Measurements from ENCODE around the gene YPEL4.

The YPEL4 gene

DNA sequence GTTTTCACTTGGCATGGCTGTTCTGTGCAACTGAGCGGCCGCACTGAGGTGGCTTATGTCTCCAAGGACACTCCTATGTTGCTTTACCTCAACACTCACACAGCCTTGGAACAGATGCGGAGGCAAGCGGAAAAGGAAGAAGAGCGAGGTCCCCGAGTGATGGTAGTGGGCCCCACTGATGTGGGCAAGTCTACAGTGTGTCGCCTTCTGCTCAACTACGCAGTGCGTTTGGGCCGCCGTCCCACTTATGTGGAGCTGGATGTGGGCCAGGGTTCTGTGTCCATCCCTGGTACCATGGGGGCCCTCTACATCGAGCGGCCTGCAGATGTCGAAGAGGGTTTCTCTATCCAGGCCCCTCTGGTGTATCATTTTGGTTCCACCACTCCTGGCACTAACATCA is 10.0 kb upstream of the YPEL4 start:
- TF ChIP-seq TCF12 (IDR thresholded peaks at IDR 0.05; ENCODE audit: low read depth) (no peak), EP300 (IDR thresholded peaks at IDR 0.05; ENCODE audit: borderline replicate concordance) (no peak)

DNA sequence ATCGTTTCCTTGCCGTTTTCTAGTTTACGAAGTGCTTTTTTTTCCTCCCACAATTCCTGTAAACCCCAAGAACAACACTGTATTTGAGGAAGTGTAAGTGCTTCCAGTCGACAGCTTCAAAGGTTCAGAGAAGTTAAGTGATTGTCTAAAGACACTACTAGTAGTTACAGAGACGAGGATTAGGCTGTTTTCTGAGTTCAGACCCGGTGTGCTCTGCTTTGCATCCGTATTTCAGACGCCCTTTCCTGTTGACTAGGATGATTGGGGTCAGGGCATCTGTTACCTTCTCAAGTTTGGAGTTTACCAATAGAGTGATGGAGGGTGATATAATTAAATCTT is 8.3 kb upstream of the YPEL4 start:
- TF ChIP-seq TCF12 (IDR thresholded peaks at IDR 0.05; ENCODE audit: low read depth) (no peak), TEAD4 (IDR thresholded peaks at IDR 0.05) (no peak), ZBTB7A (IDR thresholded peaks at IDR 0.05; ENCODE audit: low read depth) (no peak), CEBPB (IDR thresholded peaks at IDR 0.05) (no peak)
- TF ChIP-seq, protein P1, sequence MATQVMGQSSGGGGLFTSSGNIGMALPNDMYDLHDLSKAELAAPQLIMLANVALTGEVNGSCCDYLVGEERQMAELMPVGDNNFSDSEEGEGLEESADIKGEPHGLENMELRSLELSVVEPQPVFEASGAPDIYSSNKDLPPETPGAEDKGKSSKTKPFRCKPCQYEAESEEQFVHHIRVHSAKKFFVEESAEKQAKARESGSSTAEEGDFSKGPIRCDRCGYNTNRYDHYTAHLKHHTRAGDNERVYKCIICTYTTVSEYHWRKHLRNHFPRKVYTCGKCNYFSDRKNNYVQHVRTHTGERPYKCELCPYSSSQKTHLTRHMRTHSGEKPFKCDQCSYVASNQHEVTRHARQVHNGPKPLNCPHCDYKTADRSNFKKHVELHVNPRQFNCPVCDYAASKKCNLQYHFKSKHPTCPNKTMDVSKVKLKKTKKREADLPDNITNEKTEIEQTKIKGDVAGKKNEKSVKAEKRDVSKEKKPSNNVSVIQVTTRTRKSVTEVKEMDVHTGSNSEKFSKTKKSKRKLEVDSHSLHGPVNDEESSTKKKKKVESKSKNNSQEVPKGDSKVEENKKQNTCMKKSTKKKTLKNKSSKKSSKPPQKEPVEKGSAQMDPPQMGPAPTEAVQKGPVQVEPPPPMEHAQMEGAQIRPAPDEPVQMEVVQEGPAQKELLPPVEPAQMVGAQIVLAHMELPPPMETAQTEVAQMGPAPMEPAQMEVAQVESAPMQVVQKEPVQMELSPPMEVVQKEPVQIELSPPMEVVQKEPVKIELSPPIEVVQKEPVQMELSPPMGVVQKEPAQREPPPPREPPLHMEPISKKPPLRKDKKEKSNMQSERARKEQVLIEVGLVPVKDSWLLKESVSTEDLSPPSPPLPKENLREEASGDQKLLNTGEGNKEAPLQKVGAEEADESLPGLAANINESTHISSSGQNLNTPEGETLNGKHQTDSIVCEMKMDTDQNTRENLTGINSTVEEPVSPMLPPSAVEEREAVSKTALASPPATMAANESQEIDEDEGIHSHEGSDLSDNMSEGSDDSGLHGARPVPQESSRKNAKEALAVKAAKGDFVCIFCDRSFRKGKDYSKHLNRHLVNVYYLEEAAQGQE (IDR thresholded peaks at IDR 0.05; ENCODE audit: low read depth), result no peak

DNA sequence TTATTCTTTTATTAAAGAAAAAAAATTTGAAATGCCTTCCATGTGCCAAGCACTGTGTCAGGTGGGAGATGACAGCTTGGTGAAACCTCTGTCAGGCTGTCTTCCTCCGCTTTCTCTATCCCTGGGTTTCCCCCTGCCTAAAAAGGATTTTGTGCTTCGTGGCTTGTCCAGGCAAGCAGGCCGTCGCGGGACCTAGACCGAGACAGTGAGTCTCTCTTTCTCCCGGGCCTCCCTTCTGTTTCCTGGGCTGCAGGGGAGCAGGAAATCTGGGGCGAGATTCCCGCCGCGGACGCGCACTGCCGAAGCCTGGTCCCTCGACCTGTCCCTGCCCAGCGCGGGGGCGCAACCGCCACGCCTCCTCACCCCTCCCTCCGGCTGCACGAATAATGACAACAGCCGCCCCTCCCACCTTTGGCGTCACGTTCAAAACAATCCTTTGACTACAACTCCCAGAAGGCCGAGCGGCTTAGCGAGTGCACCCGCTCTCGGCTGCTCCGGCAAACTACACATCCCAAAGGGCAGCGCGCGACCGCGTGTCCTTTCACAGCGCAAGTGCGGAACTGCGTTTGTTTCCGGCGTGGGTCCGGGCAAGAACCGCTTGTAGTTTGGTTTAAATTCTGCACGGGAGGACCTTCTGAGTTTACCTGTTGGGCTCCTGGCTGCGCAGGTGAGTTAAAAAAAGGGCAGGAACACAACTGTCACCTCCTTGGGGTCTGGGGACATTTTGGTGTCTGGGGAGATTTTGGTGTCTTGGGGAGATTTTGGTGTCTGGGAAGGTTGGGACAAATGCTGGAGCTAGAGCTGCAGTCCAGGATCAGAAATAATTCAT is 7.7 kb upstream of the YPEL4 start, which contains the start of gene CLP1:
CLP1 (plus strand) TSS at position 569 of the 829 bp plus-strand sequence. CDS start 1,715 bp downstream, outside the sequence.
- TF ChIP-seq EGR1 (IDR thresholded peaks at IDR 0.05) (peak; percentile 96), CREB1 (IDR thresholded peaks at IDR 0.05; ENCODE audit: low read depth) (peak; percentile 84), TAF1 (IDR thresholded peaks at IDR 0.05; ENCODE audit: low read depth) (peak; percentile 52; the same call in 1 of the 2 replicates), NFIC (IDR thresholded peaks at IDR 0.05) (no peak), YY1 (IDR thresholded peaks at IDR 0.05; ENCODE audit: low read depth) (peak; percentile 36; the same call in 1 of the 2 replicates), ZBTB7A (IDR thresholded peaks at IDR 0.05; ENCODE audit: low read depth) (no peak), CEBPB (IDR thresholded peaks at IDR 0.05) (no peak), TCF12 (IDR thresholded peaks at IDR 0.05; ENCODE audit: low read depth) (peak; percentile 68), FOXM1 (IDR thresholded peaks at IDR 0.05; ENCODE audit: borderline replicate concordance, low read depth) (no peak), RAD21 (IDR thresholded peaks at IDR 0.05; ENCODE audit: low read depth) (no peak), EP300 (IDR thresholded peaks at IDR 0.05; ENCODE audit: borderline replicate concordance) (0 out of 2 replicates have a peak, but pooled peaks have one; percentile 28), TEAD4 (IDR thresholded peaks at IDR 0.05) (peak; percentile 27; the same call in 1 of the 2 replicates)
- TF ChIP-seq, protein P1 (IDR thresholded peaks at IDR 0.05; ENCODE audit: low read depth), result no peak
- TF ChIP-seq, protein P2, sequence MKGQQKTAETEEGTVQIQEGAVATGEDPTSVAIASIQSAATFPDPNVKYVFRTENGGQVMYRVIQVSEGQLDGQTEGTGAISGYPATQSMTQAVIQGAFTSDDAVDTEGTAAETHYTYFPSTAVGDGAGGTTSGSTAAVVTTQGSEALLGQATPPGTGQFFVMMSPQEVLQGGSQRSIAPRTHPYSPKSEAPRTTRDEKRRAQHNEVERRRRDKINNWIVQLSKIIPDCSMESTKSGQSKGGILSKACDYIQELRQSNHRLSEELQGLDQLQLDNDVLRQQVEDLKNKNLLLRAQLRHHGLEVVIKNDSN (IDR thresholded peaks at IDR 0.05), result peak; percentile 92
- TF ChIP-seq, protein P3, sequence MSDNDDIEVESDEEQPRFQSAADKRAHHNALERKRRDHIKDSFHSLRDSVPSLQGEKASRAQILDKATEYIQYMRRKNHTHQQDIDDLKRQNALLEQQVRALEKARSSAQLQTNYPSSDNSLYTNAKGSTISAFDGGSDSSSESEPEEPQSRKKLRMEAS (IDR thresholded peaks at IDR 0.05), result peak; percentile 92

DNA sequence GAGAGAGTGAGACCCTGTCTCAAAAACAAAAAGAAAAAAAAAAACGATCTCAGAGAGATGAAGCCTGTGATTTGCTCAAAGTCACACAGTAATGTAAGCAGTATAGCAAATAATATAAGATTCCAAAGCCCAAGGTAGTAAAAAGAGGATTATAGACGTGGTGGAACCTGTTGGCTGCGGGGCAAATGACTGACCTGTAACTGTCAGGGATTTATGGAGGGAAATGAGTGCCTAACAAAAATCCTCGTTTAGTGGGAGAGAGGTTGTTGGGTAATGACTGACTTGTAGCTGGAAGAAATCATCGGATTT is 7.1 kb upstream of the YPEL4 start:
- TF ChIP-seq ZBTB7A (IDR thresholded peaks at IDR 0.05; ENCODE audit: low read depth), result no peak
- TF ChIP-seq, protein P3 (IDR thresholded peaks at IDR 0.05), result no peak
- TF ChIP-seq EGR1 (IDR thresholded peaks at IDR 0.05), result no peak
- no peak for TF ChIP-seq TEAD4 (IDR thresholded peaks at IDR 0.05)
- TF ChIP-seq TCF12 (IDR thresholded peaks at IDR 0.05; ENCODE audit: low read depth), result no peak
- no peak for TF ChIP-seq CREB1 (IDR thresholded peaks at IDR 0.05; ENCODE audit: low read depth)
- TF ChIP-seq CEBPB (IDR thresholded peaks at IDR 0.05), result no peak
- no peak for TF ChIP-seq EP300 (IDR thresholded peaks at IDR 0.05; ENCODE audit: borderline replicate concordance)
- TF ChIP-seq, protein P1 (IDR thresholded peaks at IDR 0.05; ENCODE audit: low read depth), result no peak

DNA sequence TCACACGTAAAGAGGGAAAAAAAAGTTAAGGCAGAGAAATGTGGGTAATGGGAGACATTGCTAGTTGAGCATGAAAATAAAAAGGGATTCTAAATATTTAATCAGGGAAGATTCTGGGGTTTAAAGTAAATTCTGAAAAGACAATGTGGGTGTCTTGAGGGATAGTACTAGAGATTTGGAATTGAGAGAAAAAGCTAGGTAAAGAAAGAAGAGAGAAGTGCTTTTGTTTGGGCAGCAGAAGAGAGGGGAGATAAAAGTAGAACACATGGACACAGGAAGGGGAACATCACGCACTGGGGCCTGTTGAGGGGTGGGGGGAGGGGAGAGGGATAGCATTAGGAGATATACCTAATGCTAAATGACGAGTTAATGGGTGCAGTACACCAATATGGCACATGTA is 3.5 kb upstream of the YPEL4 start:
- TF ChIP-seq FOXM1 (IDR thresholded peaks at IDR 0.05; ENCODE audit: borderline replicate concordance, low read depth) (no peak), RAD21 (IDR thresholded peaks at IDR 0.05; ENCODE audit: low read depth) (no peak), YY1 (IDR thresholded peaks at IDR 0.05; ENCODE audit: low read depth) (no peak), CEBPB (IDR thresholded peaks at IDR 0.05) (no peak), TCF12 (IDR thresholded peaks at IDR 0.05; ENCODE audit: low read depth) (no peak), TAF1 (IDR thresholded peaks at IDR 0.05; ENCODE audit: low read depth) (no peak), EGR1 (IDR thresholded peaks at IDR 0.05) (no peak), ZBTB7A (IDR thresholded peaks at IDR 0.05; ENCODE audit: low read depth) (no peak), NFIC (IDR thresholded peaks at IDR 0.05) (no peak), CREB1 (IDR thresholded peaks at IDR 0.05; ENCODE audit: low read depth) (no peak), EP300 (IDR thresholded peaks at IDR 0.05; ENCODE audit: borderline replicate concordance) (no peak), TEAD4 (IDR thresholded peaks at IDR 0.05) (no peak)
- TF ChIP-seq, protein P1 (IDR thresholded peaks at IDR 0.05; ENCODE audit: low read depth), result no peak
- TF ChIP-seq, protein P2 (IDR thresholded peaks at IDR 0.05), result no peak
- TF ChIP-seq, protein P3 (IDR thresholded peaks at IDR 0.05), result no peak
